GM12892 (cell line): Measurements from ENCODE around the gene GNAQ.
"Not testable (repeated sequence)": the region's sequence is repeated elsewhere in the genome, so short reads cannot be mapped to it uniquely, and the experiment has no call there.

Experiments used
- DNase-seq: peaks from one replicate; pipeline ENCODE4 v3.0.0; 2011; ENCODE audit not compliant: insufficient read length
- FAIRE-seq: peaks from 2 replicates; lab custom pipeline; 2011; peaks lifted over from hg19 to GRCh38; lab: Jason Lieb, UNC
- POLR2A ChIP-seq: IDR thresholded peaks from 2 replicates; pipeline ENCODE4 v1.6.1; 2011; ENCODE audit warnings: low read depth, low read length, control low read depth
- POLR2AphosphoS5 ChIP-seq: IDR thresholded peaks from 2 replicates; pipeline ENCODE4 v1.6.1; 2011; ENCODE audit warnings: low read depth, low read length, control low read depth
- TAF1 ChIP-seq: IDR thresholded peaks from 2 replicates; pipeline ENCODE4 v1.6.1; 2011; ENCODE audit warnings: low read depth, mild to moderate bottlenecking, control low read depth, low read length, borderline replicate concordance

Gene GNAQ

GRCh38 chr9:77887662-77888061, 143.9 kb downstream of the GNAQ start:
- DNase-seq (no peak), FAIRE-seq (no peak)
- TF ChIP-seq TAF1 (no peak), POLR2AphosphoS5 (no peak), POLR2A (no peak)

GRCh38 chr9:77885104-77885672, 146.4 kb downstream of the GNAQ start:
- DNase-seq (no peak), FAIRE-seq (no peak)
- no peak for TF ChIP-seq POLR2AphosphoS5
- TF ChIP-seq POLR2A = no peak
- no peak for TF ChIP-seq TAF1

GRCh38 chr9:77883846-77884771, 147.5 kb downstream of the GNAQ start:
- DNase-seq (no peak), FAIRE-seq (no peak)
- no peak for TF ChIP-seq POLR2A
- TF ChIP-seq POLR2AphosphoS5 = no peak
- TF ChIP-seq TAF1 = no peak

GRCh38 chr9:77883133-77883532, 148.5 kb downstream of the GNAQ start:
- FAIRE-seq (no peak), DNase-seq (no peak)
- TF ChIP-seq POLR2AphosphoS5 = no peak
- TF ChIP-seq POLR2A = no peak
- TF ChIP-seq TAF1 = no peak

- TF ChIP-seq POLR2A (no peak), TAF1 (no peak), POLR2AphosphoS5 (no peak)
- DNase-seq (no peak), FAIRE-seq (no peak)
These were observed 149.3 kb downstream of the GNAQ start for GRCh38 chr9:77882294-77882693.

GRCh38 chr9:77881634-77882033, 150.0 kb downstream of the GNAQ start:
- not testable (repeated sequence) for FAIRE-seq, DNase-seq

GRCh38 chr9:77881111-77881510, 150.5 kb downstream of the GNAQ start:
- DNase-seq = no peak
- FAIRE-seq = no peak
- no peak for TF ChIP-seq POLR2AphosphoS5
- TF ChIP-seq TAF1 = no peak
- no peak for TF ChIP-seq POLR2A

- FAIRE-seq (no peak), DNase-seq (no peak)
- TF ChIP-seq POLR2A (no peak), POLR2AphosphoS5 (no peak), TAF1 (no peak)
These were observed 152.1 kb downstream of the GNAQ start for GRCh38 chr9:77879437-77879943.

GRCh38 chr9:77878793-77879192, 152.8 kb downstream of the GNAQ start:
- FAIRE-seq, DNase-seq: not testable (repeated sequence)

- DNase-seq (no peak), FAIRE-seq (no peak)
- no peak for TF ChIP-seq POLR2AphosphoS5
- no peak for TF ChIP-seq POLR2A
- no peak for TF ChIP-seq TAF1
These were observed 153.6 kb downstream of the GNAQ start for GRCh38 chr9:77877976-77878375.

GRCh38 chr9:77876590-77876989, 155.0 kb downstream of the GNAQ start:
- TF ChIP-seq POLR2A = no peak
- no peak for TF ChIP-seq POLR2AphosphoS5
- FAIRE-seq (no peak), DNase-seq (no peak)

- TF ChIP-seq POLR2A = no peak
- no peak for TF ChIP-seq TAF1
- no peak for TF ChIP-seq POLR2AphosphoS5
- no peak for FAIRE-seq
- no peak for DNase-seq
These were observed 155.5 kb downstream of the GNAQ start for GRCh38 chr9:77876091-77876490.
